ENCODE data around the gene MYH3.
A peak's percentile ranks its signal among the peaks of the same experiment; 100 is the strongest.

Gene MYH3

DNA sequence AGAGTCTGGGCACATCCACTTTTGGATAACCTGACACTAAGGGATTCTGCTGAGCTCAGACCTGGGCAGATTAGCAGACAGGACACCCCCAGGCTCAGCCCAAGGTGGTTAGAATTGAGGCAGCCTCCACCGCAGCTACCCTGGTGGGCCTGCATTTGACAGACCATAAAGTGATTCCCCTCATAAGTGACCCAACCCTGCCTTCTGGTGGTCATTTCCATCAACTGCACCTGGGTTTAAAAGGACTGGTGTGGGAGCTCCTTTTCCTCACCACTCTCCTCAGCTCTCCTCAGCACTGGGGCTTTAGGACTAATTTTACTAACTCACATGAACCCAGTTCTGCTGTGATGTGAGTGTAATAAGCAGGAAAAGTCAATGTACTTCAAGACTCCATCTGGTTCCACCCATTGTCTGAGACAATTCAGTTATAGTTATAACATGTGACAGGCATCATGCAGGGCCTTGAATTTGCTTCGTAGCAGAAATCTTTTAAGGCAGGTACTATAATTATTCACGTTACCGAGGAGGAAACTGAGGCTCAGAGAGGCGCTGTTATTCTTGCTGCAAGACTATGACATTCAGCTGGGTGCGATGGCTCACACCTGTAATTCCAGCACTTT is 42.5 kb downstream of the MYH3 start:
- no peak overlapping the region for H3K4me3 ChIP-seq (ENCODE audit: low read depth, low read length)
- TF ChIP-seq, protein P1, sequence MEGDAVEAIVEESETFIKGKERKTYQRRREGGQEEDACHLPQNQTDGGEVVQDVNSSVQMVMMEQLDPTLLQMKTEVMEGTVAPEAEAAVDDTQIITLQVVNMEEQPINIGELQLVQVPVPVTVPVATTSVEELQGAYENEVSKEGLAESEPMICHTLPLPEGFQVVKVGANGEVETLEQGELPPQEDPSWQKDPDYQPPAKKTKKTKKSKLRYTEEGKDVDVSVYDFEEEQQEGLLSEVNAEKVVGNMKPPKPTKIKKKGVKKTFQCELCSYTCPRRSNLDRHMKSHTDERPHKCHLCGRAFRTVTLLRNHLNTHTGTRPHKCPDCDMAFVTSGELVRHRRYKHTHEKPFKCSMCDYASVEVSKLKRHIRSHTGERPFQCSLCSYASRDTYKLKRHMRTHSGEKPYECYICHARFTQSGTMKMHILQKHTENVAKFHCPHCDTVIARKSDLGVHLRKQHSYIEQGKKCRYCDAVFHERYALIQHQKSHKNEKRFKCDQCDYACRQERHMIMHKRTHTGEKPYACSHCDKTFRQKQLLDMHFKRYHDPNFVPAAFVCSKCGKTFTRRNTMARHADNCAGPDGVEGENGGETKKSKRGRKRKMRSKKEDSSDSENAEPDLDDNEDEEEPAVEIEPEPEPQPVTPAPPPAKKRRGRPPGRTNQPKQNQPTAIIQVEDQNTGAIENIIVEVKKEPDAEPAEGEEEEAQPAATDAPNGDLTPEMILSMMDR (IDR thresholded peaks at IDR 0.05; ENCODE audit: low read depth, low read length), result peak; percentile 86

DNA sequence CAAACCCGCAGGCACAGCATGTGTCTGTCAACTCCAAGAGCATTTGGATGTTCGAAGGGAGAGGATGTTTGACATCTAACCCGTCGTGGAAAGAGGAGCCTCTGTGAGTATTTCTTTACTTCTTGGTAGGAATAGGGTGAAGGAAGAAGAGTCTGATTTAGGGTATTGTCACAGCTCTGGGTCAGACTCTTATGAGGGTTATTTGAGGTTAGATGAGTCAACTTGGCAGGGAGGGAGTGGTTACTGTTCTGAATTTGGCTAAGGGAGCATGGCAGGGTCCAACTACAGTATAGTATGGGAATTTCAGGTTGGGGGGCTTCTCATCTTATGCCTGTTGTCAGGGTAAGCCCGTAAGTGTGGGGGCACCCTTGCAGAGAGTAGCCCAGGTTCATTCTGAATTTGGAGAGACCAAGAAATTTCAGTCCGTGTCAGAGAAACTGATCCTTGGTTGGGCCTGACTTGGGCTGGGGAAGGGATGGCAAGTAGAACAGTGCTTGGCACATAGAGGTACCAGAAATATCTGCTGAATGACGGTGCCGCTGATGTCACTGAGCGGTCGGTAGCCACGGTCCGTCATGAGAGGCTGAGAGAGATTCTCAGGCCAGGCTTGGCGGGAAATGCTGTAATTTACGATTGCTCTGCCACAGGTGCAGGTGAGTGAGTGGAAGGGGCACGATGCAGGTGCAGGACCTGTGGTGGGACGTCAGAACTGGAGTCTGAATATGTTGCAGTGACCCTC is 43.2 kb downstream of the MYH3 start:
- H3K4me3 ChIP-seq (ENCODE audit: low read depth, low read length), result no peak overlapping the region
- TF ChIP-seq, protein P1 (IDR thresholded peaks at IDR 0.05; ENCODE audit: low read depth, low read length), result no peak

DNA sequence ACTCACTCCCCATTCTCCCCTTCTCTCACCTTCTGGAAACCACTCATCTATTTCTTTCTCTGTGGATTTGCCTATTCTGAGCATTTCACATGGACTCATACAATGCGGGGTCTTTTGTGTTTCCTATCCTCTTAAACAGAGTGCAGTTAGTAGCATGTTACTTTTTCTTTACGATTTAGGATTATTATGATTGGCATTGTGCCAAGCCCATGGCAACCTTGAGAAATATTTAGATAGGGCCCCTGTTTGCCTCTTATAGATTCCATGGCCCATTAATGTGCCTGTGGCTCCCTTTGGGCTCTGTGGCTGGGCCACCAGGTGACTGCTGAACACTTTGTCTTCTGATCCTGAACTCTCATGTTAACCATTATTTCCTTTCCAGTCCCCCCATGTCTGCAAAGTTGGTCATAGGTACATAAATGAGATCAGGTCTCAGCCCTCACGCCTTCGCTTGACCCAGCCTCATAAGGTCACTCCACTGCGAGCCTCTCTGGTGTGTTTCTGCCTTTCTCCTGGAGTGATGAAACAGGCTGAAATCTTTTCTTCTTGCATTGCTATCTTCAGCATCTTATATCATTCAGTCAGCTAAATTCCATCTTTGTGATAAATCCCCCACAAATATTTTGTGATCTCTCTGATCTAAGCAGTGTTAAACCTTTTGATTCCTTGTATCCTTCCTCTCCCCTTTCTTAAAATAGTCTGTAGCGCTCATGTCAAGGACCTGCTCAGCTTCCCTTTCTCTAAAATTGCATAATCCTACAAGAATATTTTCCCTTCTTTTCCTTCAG is 44.0 kb downstream of the MYH3 start:
- TF ChIP-seq, protein P1 (IDR thresholded peaks at IDR 0.05; ENCODE audit: low read depth, low read length), result no peak
- no peak overlapping the region for H3K4me3 ChIP-seq (ENCODE audit: low read depth, low read length)

DNA sequence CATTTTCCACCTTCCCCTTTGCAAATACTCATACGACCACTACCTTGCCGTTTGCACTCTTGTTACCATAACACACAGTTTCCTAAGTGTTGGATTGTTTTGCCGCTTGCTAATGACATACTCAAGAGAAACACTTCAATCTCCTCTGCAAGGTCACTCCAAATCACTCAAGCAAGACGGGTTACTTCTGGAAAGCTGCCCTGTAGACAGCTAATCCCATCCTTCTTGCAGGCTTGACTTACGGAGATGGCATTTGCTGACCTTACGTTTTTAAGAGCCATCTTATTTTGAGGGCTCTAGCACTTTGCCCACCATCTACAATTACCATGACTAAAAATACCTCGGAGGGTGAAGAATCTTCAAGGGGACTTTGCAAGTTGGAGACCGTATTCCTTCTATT is 46.2 kb downstream of the MYH3 start:
- TF ChIP-seq, protein P1 (IDR thresholded peaks at IDR 0.05; ENCODE audit: low read depth, low read length), result no peak

DNA sequence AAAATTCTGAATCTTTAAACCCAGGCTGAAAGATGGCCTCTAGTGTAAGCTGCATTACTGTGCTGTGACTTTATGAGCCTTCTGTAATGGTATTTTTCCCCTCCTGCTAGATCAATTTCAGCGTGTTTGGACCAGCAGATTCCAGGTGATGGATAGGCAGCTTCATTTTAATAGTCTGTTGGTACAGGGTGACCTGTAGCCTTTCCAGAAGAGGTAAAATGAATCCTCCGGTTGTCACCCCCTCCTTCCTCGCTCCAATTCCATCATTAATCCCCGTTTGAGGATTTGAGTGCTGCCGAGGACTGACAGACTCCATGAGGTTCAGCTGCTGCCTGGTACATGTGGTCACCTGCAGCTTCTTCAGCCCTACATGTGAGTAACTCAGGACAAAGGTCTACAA is 48.9 kb downstream of the MYH3 start:
- no peak overlapping the region for H3K4me3 ChIP-seq (ENCODE audit: low read depth, low read length)
- TF ChIP-seq, protein P1 (IDR thresholded peaks at IDR 0.05; ENCODE audit: low read depth, low read length), result no peak

More for the DNA sequence above, 46.2 kb downstream of the MYH3 start:
- no peak overlapping the region for H3K4me3 ChIP-seq (ENCODE audit: low read depth, low read length)

- TF ChIP-seq, protein P1 (IDR thresholded peaks at IDR 0.05; ENCODE audit: low read depth, low read length), result no peak
Measured at GRCh38 chr17:10606110-10606509, 51.0 kb downstream of the MYH3 start.

More at GRCh38 chr17:10606110-10606509, 51.0 kb downstream of the MYH3 start:
- H3K4me3 ChIP-seq (ENCODE audit: low read depth, low read length), result no peak overlapping the region

Data from WI38 (cell line).